Measurements from ENCODE around the gene BCOR.

- TF ChIP-seq CTCF (IDR thresholded peaks at IDR 0.05) (no peak), POLR2A (IDR thresholded peaks at IDR 0.05) (no peak), POLR2AphosphoS5 (IDR thresholded peaks at IDR 0.05) (no peak)
Measured at GRCh38 chrX:40091691-40092421, 5.9 kb downstream of the BCOR start.

Measured in suprapubic skin (tissue), 4 donors.